Prostate gland (tissue), 2 donors: ENCODE data around the gene AKAP12. TPM values are rescaled to one million over a fixed set of nuclear protein-coding genes. Genes with fewer than 3 reads are reported as not detected.

Experiments used
- DNase-seq: peaks from one replicate; pipeline ENCODE4 v3.0.0-alpha.2; 2019; ENCODE audit warnings: low spot score
- H3K27ac ChIP-seq, 2 donors: fragments of 200-600 bp; sonication (generic); 2 replicates each; pipeline ENCODE4 v1.5.1; 2017 to 2019
- H3K27me3 ChIP-seq: fragments of 200-600 bp; sonication (generic); replicated peaks from 2 replicates; pipeline ENCODE4 v1.5.1; 2019; ENCODE audit not compliant: insufficient read depth
- H3K36me3 ChIP-seq, 2 donors: fragments of 200-600 bp; sonication (generic); 1 replicate in 1 of 2; 2 replicates in 1 of 2; pipeline versions ENCODE4 v1.5.1 to v1.8.1; 2017 to 2019
- H3K4me1 ChIP-seq: fragments of 200-600 bp; sonication (generic); replicated peaks from 2 replicates; pipeline ENCODE4 v1.5.1; 2019
- H3K4me3 ChIP-seq, 2 donors: fragments of 200-600 bp; sonication (generic); 2 replicates each; pipeline ENCODE4 v1.5.1; 2017 to 2019
- H3K9me3 ChIP-seq: fragments of 200-600 bp; sonication (generic); 2 replicates; pipeline ENCODE4 v1.5.1; 2017
- CTCF ChIP-seq, 4 experiments: fragments of 200-600 bp in 2 of 4; fragments of 450-650 bp in 2 of 4; sonication (generic) in 2 of 4; IDR thresholded peaks; 1 replicate in 3 of 4; 2 replicates in 1 of 4; pipeline ENCODE4 v1.5.1; 2016 to 2019; ENCODE audit warnings: antibody characterized with exemption in 4 of 4, mild to moderate bottlenecking in 2 of 4, moderate library complexity in 2 of 4
- POLR2A ChIP-seq: fragments of 450-650 bp; IDR thresholded peaks from one replicate; pipeline ENCODE4 v1.6.1; 2016; ENCODE audit warnings: antibody characterized with exemption, mild to moderate bottlenecking
- POLR2AphosphoS5 ChIP-seq: sonication (generic); formaldehyde crosslinking; IDR thresholded peaks from one replicate; pipeline ENCODE4 v1.6.1; 2017; ENCODE audit warnings: antibody characterized with exemption
- WGBS: methylation state at CpG from one replicate; pipeline ENCODE4 v1.1.5; 2018; 5-methylcytosine and 5-hydroxymethylcytosine counted together
- intact Hi-C: fragments of 100-400 bp; cut with DNase I; formaldehyde crosslinking; loops from one replicate; pipeline ENCODE4 v1.14.2; 2022
- total RNA-seq, 2 donors: library from RNA; depleted of rRNA; stranded (reverse); fragments of >200 nt; gene quantifications; one replicate each; pipeline ENCODE4 v1.1.0, GENCODE V29; 2016

AKAP12 gene
- total RNA-seq, 2 donors from 2014 or later: 29.4 to 159 TPM

- Histone ChIP-seq H3K36me3 (no peaks in the 10 kb centered on the region), H3K27ac (no peak overlapping the region), H3K27me3 (no peaks in the 10 kb centered on the region), H3K4me3 (no peak overlapping the region), H3K9me3 (no peaks in the 10 kb centered on the region), H3K4me1 (no peaks in the 10 kb centered on the region)
- intact Hi-C loops: no loop called here
- DNase-seq: no peak
- 90% methylated on average over 3 of the region's 3 CpGs for WGBS
- TF ChIP-seq CTCF (IDR thresholded peaks at IDR 0.05) (no peak), POLR2A (no peak), POLR2AphosphoS5 (no peak)
Measured at GRCh38 chr6:151303231-151303630, 63.5 kb downstream of the AKAP12 start.

GRCh38 chr6:151306269-151306783 is 66.6 kb downstream of the AKAP12 start:
- no peaks in the 10 kb centered on the region for H3K4me1 ChIP-seq
- no peak overlapping the region for H3K4me3 ChIP-seq
- H3K36me3 ChIP-seq: no peaks in the 10 kb centered on the region
- H3K9me3 ChIP-seq: no peaks in the 10 kb centered on the region
- intact Hi-C loops: no loop called here
- TF ChIP-seq POLR2A: no peak
- TF ChIP-seq CTCF (IDR thresholded peaks at IDR 0.05): no peak
- no peak for TF ChIP-seq POLR2AphosphoS5
- no peak for DNase-seq
- 79% methylated on average over 12 of the region's 12 CpGs for whole genome bisulfite sequencing
- H3K27ac ChIP-seq: no peak overlapping the region
- H3K27me3 ChIP-seq: no peaks in the 10 kb centered on the region

GRCh38 chr6:151307501-151307900 is 67.7 kb downstream of the AKAP12 start:
- intact Hi-C loops: no loop called here
- H3K4me1 ChIP-seq: no peaks in the 10 kb centered on the region
- H3K27ac ChIP-seq: no peak overlapping the region
- H3K27me3 ChIP-seq: no peaks in the 10 kb centered on the region
- no peak overlapping the region for H3K4me3 ChIP-seq
- H3K9me3 ChIP-seq: no peaks in the 10 kb centered on the region
- 82% methylated on average over 4 of the region's 4 CpGs for WGBS
- H3K36me3 ChIP-seq: no peaks in the 10 kb centered on the region
- TF ChIP-seq POLR2A (no peak), POLR2AphosphoS5 (no peak), CTCF (IDR thresholded peaks at IDR 0.05) (no peak)
- no peak for DNase-seq

- no peaks in the 10 kb centered on the region for H3K9me3 ChIP-seq
- no peaks in the 10 kb centered on the region for H3K4me1 ChIP-seq
- H3K27me3 ChIP-seq: no peaks in the 10 kb centered on the region
- intact Hi-C loops: no loop called here
- no peaks in the 10 kb centered on the region for H3K36me3 ChIP-seq
- H3K4me3 ChIP-seq: no peak overlapping the region
- TF ChIP-seq POLR2AphosphoS5: no peak
- TF ChIP-seq POLR2A: no peak
- TF ChIP-seq CTCF (IDR thresholded peaks at IDR 0.05): no peak
- WGBS: 73% methylated on average over 4 of the region's 4 CpGs
- no peak overlapping the region for H3K27ac ChIP-seq
- DNase-seq: no peak
Measured at GRCh38 chr6:151309619-151310018, 69.9 kb downstream of the AKAP12 start.

- intact Hi-C loops: no loop called here
- Histone ChIP-seq H3K27me3 (no peaks in the 10 kb centered on the region), H3K4me1 (no peaks in the 10 kb centered on the region), H3K27ac (no peak overlapping the region), H3K36me3 (no peaks in the 10 kb centered on the region), H3K9me3 (no peaks in the 10 kb centered on the region), H3K4me3 (no peak overlapping the region)
- TF ChIP-seq CTCF (IDR thresholded peaks at IDR 0.05): no peak
- TF ChIP-seq POLR2AphosphoS5: no peak
- no peak for TF ChIP-seq POLR2A
- 90% methylated on average over 12 of the region's 12 CpGs for WGBS
- no peak for DNase-seq
Measured at GRCh38 chr6:151310279-151310678, 70.5 kb downstream of the AKAP12 start.
